Occipital lobe (tissue), 2 donors: ENCODE data around the gene CD79B. TPM values are rescaled to one million over a fixed set of nuclear protein-coding genes. Genes with fewer than 3 reads are reported as not detected.
"Not testable (repeated sequence)": the region's sequence is repeated elsewhere in the genome, so short reads cannot be mapped to it uniquely, and the experiment has no call there.

Experiments used
- DNase-seq: peaks from one replicate; lab custom pipeline; 2025; lab: John Stamatoyannopoulos, UW
- total RNA-seq: library from RNA; depleted of rRNA; stranded (reverse); fragments of >200 nt; gene quantifications from one replicate; pipeline ENCODE4 v1.2.3, GENCODE V29; 2014

The CD79B gene
- total RNA-seq, 1 donor from 2014 or later, result not detected

DNA sequence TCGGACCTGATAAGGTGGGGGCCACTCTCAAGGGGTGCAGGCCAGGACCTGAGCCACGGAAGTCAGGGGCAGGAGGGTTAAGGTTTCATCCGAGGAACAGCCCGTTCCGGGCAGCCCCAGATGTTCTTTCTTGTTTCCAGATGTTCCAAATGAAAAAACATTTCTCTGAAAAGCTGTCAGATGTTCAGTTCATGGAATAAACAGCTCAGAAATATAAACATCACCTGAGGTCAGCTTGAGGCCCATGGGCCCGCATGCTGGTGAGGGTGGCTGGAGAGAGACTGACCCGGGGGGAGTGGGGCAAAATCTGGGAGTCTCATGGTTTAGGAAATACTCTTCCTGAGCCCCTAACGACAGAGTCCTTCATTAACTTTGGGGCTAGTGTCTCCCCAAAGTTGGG, 1.5 kb upstream of the CD79B start:
- no peak for DNase-seq

DNA sequence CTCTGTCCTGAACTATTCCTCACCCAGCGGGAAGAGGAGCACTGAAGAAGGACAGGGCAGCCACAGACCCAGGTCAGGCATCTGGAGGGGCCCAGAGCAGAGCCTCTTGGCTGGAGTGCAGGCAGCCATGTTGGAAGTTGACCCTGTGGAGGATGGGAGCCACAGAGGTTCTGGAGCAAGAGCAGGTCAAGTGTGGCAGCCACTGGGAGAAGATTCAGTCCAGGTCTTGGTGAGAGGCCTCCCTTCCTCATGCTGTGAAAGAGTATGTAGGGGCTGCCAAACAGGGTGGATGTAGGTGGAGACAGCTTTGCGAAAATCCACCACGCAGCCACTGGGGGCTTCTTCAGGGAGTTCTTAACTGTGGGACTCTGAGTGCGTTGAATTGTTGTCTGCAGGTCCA, 590 bp upstream of the CD79B start:
- no peak for DNase-seq

DNA sequence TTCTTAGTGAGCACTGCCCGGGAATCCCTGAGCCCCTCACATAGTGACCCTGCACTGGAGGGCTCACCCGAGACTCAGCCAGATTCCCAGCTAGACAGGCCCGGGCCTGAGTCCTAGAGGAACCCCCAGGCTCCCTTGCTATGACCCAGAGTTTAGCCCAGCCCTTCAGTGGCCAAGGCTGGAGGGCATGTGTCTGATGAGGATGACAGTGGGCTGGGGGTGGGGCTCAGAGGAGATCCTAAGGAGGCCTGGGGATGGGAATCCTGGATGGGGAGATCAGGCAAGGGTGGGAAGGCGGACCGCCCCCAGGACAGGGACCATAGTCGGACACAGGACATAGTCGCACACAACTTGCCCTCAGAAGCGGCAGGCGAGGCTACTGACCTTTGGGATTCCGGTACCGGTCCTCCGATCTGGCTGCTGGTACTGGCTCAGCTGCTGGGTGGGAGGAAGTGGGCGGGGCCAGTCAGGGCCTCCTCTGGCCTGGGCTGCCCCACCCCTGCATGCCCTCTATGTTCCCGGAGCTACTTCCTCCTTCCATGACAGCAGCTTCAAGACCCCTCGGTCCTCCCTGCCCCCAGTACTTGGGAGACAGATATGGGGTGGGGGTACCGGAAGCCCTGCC, 1.1 kb downstream of the CD79B start:
- DNase-seq, result no peak

DNA sequence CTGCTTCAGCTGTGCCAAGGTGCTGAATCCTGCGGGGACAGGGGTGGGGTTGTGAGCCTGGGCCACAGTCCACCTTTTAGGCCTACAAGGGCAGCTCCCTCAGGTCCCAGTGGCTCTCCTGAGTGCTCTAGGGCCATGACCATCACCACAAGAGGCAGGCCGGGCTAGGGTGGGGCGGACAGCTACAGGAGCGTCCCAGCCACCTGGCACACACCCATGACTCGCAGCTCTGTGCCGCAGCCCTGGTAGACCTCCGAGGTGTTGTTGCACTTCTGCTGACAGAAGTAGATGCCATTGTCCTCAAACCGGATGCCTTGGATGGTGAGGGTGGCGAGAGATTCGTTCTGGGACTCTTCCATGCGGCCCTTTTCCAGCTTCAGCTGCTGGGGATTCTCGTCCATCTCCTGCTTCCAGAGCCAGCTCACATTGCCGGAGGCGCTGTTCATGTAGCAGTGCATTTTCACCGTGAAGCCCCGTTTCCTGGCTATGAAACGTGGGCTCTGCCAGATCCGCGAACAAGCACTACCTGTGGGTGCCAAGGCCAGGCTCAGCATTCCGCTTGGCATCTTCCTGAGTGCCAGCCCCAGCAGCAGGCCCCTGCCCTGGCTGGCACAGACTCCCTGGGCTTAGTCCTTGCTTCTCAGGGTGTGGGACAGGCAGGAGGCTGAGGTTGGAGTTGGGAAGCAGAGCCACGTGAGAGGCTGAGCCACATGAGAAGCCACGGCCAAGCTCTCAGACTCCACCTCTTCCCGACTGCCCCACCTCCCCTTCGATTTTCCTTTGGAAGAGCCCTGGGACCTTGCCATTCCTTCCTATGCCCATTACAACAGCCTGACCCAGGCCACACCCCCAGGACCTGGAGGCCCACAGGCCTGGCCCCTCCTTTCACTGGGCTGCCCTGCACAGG, 2.0 kb downstream of the CD79B start:
- no peak for DNase-seq

DNA sequence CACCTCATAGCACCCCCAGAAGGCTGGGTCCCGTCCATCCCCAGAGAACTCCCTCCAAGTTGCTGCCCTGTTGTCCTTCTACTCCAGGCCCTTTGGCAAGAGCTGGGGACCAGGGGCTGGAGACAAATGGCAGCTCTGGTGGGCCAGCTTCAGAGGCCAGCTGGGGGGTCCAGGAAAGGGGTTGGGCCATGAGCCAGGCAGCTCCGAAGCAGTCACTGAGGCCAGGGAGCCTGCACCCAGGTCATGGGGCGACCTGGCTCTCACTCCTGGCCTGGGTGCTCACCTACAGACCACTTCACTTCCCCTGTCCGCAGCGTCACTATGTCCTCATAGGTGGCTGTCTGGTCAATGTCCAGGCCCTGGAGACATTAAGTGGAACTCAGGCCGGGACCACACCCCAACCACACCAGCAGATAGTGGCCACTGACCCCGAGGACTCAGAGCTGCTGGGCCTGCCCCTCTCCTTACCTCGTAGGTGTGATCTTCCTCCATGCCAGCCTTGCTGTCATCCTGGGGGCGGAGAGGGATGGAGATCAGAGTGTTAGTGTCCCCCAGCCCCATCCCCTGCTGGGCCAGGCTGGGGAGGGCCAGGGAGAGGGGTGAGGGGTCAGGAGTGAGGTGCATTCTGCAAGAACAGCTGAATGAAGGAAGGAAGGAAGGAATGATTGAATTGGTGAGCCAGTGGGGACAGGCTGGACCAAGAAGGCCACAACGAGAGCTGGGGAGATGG, 3.0 kb downstream of the CD79B start:
- DNase-seq, result no peak

DNA sequence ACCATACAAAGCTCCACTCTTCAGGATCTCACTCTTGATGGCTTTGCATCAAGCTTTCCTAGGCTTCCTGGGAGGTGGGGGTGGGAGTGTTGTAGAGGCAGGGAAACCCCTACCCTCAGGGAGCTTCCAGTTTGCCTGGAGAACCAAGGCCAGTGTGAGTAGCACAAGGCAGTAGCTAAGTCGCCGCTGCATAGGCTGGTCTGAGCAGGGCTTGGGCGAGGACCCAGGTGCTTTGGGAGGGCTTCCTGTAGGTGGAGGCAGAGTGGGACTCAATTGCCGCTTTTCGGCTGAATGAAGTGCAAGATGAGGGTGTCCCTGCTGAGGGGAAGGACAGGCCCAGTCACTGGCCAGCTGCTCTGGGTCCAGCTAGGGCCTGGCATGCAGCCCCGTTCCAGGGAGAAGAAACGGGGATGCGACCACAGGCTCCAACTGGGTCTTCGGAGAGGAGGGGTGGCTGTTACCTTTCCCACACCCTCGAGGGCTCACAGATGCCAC, 3.9 kb downstream of the CD79B start:
- DNase-seq, result no peak

DNA sequence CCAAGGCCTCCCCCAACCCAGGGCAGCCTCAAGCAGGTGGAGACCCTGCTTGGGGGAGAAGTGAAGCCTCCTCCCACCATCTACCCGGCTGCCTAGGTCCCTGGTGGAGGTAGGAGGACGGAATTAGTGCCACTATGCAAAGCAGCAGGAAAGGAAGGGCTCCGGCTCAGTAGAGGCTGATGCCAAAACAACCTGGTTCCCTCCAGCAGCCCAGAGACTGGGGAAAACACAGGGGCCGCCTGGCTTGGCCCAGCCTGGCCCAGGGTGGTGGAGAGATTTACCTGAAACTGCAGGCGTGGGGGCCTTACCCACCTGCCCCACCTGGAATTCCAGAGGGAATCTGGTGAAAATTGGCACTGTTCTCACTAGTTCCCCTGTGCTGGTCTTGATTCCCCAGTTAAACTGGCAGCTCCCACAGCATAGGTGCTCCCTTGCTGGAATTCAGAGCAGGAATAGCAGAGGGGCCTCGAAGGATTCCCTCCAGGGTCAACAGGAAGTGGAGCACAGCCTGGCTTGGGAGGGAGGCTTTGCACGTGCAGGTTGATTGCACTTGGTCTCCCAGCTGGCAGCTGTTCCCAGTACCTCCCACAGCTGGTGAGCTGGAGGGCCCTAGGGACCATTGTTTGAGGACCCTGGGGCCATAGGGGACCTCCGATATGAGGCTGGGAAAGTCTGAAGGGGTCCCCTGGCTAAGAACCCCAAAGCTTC, 4.5 kb downstream of the CD79B start:
- no peak for DNase-seq

DNA sequence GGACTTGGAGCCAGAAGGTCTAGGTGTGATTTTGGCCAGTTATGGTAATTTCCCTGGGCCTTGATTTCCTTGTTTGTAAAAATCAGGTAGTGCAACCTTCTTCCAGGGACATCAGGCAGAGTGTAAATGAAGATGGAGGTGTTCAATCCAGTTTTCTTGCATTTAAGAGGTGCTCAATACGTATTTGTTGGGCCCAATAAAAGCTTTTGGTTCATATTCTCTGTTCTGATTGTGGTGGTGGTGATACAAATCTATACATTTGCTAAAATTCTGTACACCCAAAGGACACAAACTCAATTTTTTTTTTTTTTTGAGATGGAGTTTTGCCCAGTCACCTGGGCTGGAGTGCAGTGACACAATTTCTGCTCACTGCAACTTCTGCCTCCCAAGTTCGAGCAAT, 6.0 kb downstream of the CD79B start:
- no peak for DNase-seq

DNA sequence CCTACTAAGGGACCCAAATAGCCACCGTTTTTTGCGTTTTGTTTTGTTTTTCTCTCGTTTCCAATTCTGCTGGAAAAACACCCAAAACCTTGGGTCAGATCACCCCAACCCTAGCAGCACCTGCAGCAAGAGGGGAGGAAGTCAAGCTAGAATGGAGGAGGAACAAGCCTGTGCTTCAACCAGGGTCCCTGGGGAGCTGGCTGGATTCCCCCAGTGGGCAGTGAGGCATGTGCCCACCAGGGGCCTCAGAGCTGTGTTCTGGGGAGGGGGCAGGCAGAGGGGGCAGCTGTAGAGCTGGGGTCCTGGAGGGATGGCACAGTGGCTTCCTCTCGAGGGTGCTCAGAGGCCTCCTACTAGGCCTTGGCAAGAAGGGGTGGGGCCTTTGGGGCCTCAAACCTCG, 6.5 kb downstream of the CD79B start:
- DNase-seq, result no peak

DNA sequence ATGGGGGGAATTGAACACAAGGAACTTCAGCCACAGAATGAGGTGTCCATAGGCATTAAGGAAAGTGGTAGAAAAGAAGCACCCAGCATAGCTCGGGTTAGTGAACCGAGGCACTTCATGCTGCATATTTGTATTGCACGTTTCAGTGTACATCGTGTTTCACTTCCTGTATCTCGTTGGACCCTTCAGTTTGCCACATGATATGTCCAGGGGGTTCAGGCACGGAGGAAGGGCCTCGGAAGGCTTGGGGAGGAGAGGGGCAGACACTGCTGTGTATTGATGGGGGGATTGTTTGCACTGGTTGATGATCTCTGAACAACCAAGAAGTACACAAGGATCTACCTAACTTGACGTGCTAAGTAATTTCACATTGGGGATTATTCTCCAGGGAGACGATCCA, 9.7 kb downstream of the CD79B start:
- DNase-seq, result not testable (repeated sequence)

DNA sequence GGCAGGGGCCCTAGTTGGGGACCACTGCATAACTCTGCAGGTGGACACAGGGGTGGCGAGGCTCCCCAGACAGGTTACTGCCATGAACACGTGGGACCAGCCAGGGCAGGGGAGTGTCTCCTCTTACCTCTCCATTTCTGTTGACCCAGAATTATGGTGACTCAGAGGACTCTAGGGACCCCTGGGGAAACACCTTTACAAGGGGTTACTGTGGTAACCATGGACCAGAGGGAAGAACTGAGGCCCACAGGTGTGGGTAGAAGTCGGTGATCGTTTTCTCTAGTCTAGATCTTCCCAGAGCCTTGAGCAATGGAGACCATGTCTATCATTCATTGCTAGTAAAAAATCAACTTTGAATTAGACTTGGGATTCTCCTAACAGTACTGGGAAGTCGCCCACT, 11.4 kb downstream of the CD79B start:
- not testable (repeated sequence) for DNase-seq

DNA sequence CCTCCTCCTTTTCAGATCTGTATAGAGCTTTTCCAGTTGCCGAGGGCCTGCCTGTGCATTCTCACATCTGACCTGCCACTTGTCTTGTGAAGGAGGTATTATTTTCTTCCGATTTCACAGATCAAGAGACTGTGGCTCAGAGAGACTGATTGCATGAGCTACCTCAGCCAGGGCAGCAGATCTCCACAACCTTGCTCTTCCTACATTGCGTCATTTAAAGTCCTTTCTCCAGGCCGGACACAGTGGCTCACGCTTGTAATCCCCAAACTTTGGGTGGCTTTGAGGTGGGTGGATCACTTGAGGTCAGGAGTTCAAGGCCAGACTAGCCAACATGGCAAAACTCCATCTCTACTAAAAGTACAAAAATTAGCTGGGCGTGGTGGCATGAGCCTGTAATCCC, 12.1 kb downstream of the CD79B start:
- not testable (repeated sequence) for DNase-seq

DNA sequence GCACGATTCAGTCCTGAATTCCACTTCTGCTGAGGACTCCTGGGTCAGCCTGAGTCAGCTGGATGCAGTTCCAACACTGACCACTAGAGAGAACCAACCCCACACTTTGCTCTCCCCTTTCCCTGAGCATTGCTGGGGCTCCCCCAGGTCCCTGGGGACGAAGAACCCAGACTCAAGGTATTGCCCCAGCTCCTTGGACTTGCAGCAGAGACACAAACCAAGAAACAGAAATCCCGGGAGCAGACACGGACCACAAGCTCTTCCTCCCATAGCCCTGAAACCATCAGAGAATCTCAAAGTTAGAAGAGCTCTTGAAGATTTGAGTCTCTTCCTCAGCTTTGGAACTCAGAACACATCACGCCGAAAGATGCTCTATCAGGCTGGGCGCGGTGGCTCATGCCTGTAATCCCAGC, 12.8 kb downstream of the CD79B start:
- DNase-seq, result no peak

DNA sequence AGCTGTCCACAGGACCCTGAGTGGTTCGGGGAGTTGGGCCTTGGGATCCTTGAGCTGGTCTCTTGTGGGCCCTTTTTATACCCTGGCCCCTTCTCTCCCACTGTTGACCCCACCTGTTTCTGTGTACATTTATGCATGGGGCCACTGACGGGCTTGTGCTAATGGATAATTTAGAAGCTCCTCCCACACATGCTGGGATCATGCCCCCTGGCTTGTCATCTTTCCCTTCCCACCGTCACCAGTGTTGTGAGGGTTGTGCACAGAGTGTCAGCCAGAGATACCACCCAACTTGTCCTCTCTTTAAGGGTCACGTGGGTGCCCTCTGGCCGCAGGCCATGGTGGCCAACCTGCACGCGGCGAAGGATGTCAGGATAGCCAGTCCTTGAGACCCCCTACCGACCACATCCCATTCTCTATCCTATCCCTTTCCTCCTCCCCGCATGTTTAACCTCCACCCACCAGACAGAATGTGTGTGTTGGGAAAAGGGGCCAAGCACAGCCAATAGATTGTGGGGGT, 13.3 kb downstream of the CD79B start, which contains the start of gene GH1:
TSS of gene GH1 (minus strand) at position 51 of the 517 bp plus-strand sequence. CDS start 63 bp downstream, outside the sequence.
- not testable (repeated sequence) for DNase-seq

DNA sequence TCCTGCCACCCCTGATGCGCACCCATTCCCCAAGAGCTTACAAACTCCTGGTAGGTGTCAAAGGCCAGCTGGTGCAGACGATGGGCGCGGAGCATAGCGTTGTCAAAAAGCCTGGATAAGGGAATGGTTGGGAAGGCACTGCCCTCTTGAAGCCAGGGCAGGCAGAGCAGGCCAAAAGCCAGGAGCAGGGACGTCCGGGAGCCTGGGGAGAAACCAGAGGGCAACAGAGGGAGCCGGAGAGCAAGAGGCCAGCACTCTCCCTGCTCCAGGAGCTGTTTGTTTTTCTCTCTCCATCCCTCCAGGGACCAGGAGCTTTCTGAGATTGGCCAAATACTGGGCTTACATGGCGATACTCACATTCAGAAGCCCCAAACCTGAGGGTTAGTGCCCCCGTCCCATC, 13.8 kb downstream of the CD79B start:
- no peak for DNase-seq

DNA sequence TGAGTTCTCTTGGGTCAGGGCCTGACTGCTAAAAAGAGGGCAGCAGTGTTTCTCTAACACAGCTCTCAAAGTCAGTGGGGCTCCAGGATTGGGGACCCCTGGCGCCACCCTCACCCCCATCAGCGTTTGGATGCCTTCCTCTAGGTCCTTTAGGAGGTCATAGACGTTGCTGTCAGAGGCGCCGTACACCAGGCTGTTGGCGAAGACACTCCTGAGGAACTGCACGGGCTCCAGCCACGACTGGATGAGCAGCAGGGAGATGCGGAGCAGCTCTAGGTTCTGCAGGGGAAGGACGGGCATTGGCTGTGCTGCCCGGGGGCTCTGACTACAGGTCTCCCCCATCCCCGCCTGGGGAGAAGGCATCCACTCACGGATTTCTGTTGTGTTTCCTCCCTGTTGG, 14.5 kb downstream of the CD79B start:
- no peak for DNase-seq

DNA sequence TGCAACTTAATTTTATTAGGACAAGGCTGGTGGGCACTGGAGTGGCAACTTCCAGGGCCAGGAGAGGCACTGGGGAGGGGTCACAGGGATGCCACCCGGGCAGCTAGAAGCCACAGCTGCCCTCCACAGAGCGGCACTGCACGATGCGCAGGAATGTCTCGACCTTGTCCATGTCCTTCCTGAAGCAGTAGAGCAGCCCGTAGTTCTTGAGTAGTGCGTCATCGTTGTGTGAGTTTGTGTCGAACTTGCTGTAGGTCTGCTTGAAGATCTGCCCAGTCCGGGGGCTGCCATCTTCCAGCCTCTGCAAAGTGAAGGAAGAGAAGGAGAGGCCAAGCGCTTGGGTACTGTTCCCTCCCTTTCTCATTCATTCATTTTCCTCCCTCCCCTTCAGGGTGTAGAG, 14.9 kb downstream of the CD79B start:
- not testable (repeated sequence) for DNase-seq

DNA sequence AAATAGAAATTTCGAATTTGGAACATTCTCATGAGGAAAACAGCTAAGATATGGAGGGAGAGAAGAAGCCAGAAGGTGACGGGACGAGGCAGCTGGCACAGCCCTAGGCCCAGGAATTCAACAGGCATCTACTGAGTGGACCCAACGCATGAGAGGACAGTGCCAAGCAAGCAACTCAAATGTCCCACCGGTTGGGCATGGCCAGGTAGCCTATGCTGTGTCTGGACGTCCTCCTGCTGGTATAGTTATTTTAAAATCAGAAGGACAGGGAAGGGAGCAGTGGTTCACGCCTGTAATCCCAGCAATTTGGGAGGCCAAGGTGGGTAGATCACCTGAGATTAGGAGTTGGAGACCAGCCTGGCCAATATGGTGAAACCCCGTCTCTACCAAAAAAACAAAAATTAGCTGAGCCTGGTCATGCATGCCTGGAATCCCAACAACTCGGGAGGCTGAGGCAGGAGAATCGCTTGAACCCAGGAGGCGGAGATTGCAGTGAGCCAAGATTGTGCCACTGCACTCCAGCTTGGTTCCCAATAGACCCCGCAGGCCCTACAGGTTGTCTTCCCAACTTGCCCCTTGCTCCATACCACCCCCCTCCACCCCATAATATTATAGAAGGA, 15.5 kb downstream of the CD79B start:
- DNase-seq, result no peak

DNA sequence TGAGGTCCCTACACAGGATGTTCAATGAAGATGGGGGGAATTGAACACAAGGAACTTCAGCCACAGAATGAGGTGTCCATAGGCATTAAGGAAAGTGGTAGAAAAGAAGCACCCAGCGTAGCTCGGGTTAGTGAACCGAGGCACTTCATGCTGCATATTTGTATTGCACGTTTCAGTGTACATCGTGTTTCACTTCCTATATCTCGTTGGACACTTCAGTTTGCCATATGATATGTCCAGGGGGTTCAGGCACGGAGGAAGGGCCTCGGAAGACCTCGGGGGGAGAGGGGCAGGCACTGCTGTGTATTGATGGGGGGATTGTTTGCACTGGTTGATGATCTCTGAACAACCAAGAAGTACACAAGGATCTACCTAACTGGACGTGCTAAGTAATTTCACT, 16.4 kb downstream of the CD79B start:
- not testable (repeated sequence) for DNase-seq

DNA sequence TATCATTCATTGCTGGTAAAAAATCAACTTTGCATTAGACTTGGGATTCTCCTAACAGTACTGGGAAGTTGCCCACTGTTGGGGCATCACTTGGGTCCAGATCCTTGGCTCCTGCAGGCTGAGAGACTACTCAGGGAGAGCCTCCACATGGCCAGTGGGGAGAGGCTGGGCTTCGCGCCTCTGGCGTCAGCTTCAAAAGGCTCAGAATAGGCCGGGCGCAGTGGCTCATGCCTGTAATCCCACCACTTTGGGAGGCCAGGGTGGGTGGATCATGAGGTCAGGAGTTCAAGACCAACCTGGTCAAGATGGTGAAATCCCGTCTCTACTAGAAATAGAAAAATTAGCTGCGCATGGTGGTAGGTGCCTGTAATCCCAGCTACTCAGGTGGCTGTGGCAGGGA, 17.7 kb downstream of the CD79B start:
- DNase-seq, result no peak

DNA sequence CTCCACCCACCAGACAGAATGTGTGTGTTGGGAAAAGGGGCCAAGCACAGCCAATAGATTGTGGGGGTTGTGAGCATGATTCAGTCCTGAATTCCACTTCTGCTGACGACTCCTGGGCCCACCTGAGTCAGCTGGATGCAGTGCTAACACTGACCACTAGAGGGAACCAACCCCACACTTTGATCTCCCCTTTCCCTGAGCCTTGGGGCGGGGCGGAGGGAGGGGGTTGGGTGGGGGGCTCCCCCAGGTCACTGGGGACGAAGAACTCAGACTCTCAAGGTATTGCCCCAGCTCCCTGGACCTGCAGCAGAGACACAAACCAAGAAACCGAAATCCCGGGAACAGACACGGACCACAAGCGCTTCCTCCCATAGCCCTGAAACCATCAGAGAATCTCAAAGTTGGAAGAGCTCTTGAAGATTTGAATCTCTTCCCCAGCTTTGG, 20.5 kb downstream of the CD79B start:
- DNase-seq, result no peak
